GM23338 (cell line): Measurements from ENCODE around the gene CIDEA.

ENCODE experiments used
- CREB1 ChIP-seq: fragments of 250-450 bp; sonication (Bioruptor Pico); IDR thresholded peaks from 2 replicates; pipeline ENCODE4 v1.5.0; 2020; ENCODE audit warnings: low read depth, mild to moderate bottlenecking, moderate library complexity
- CTCF ChIP-seq, 2 experiments: fragments of 200-600 bp in 1 of 2; sonication (generic) in 1 of 2; conservative IDR thresholded peaks; 2 replicates each; pipeline versions ENCODE4 v1.5.1 to v1.6.1; 2016 to 2017; ENCODE audit warnings: antibody characterized with exemption in 2 of 2, low read depth in 2 of 2, mild to moderate bottlenecking in 2 of 2, moderate library complexity in 1 of 2
- ETS1 ChIP-seq: IDR thresholded peaks from 2 replicates; pipeline ENCODE4 v1.6.1; 2016; ENCODE audit warnings: antibody characterized with exemption
- EZH2 ChIP-seq: fragments of 200-600 bp; sonication (generic); IDR thresholded peaks from one replicate; pipeline ENCODE4 v1.8.0; 2017; ENCODE audit warnings: antibody characterized with exemption, mild to moderate bottlenecking, low read depth; ENCODE audit not compliant: unreplicated experiment
- EZH2phosphoT487 ChIP-seq: fragments of 200-600 bp; sonication (generic); IDR thresholded peaks from one replicate; pipeline ENCODE4 v1.8.1; 2018; ENCODE audit warnings: antibody characterized with exemption; ENCODE audit not compliant: unreplicated experiment
- JUNB ChIP-seq: IDR thresholded peaks from one replicate; pipeline ENCODE4 v1.6.1; 2016; ENCODE audit warnings: antibody characterized with exemption; ENCODE audit not compliant: unreplicated experiment
- NANOG ChIP-seq: IDR thresholded peaks from 2 replicates; pipeline ENCODE4 v1.6.1; 2016; ENCODE audit warnings: antibody characterized with exemption, borderline replicate concordance
- POLR2AphosphoS5 ChIP-seq: IDR thresholded peaks from 2 replicates; pipeline ENCODE4 v1.6.1; 2016; ENCODE audit warnings: antibody characterized with exemption, low read depth
- ZNF114 ChIP-seq: fragments of 250-450 bp; sonication (Bioruptor Pico); IDR thresholded peaks from 2 replicates; pipeline ENCODE4 v1.5.0; 2020; ENCODE audit warnings: mild to moderate bottlenecking, moderate library complexity
- TF ChIP-seq, protein P1 (sequence below): IDR thresholded peaks from one replicate; pipeline ENCODE4 v1.6.1; 2018; ENCODE audit warnings: antibody characterized with exemption; ENCODE audit not compliant: unreplicated experiment

DNA sequence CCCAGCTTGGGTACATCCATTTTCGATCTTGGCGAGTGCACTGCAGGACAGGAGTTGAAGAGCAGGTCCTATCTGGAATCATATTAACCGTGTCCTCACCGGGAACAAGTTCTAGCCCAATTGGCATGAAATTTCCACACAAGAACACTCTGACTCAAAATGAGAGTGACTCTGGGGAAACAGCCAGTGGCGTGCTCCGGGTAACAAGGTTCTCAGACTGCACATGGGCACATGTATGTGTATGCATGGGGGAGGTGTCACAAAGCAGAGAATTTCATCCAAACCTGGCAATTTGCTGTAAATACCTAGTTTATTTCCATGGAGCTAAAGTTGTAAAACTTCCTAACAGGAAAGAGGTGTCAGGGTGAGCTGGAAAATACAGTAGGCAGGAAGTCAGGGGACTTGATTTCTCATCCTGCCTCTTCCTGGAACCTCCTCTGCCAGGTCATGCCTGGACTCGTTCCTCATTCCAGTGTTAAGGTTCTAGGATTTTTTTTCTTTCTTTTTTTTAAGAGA is 55.6 kb downstream of the CIDEA start:
- TF ChIP-seq CTCF (conservative IDR thresholded peaks at IDR 0.05; ENCODE audit: low read depth in 2 of 2) (no peak), EZH2 (no peak), NANOG (no peak), POLR2AphosphoS5 (no peak), CREB1 (CRISPR knock-in tag) (no peak), ETS1 (no peak), ZNF114 (CRISPR knock-in tag) (no peak), EZH2phosphoT487 (no peak), JUNB (no peak)
- TF ChIP-seq, protein P1, sequence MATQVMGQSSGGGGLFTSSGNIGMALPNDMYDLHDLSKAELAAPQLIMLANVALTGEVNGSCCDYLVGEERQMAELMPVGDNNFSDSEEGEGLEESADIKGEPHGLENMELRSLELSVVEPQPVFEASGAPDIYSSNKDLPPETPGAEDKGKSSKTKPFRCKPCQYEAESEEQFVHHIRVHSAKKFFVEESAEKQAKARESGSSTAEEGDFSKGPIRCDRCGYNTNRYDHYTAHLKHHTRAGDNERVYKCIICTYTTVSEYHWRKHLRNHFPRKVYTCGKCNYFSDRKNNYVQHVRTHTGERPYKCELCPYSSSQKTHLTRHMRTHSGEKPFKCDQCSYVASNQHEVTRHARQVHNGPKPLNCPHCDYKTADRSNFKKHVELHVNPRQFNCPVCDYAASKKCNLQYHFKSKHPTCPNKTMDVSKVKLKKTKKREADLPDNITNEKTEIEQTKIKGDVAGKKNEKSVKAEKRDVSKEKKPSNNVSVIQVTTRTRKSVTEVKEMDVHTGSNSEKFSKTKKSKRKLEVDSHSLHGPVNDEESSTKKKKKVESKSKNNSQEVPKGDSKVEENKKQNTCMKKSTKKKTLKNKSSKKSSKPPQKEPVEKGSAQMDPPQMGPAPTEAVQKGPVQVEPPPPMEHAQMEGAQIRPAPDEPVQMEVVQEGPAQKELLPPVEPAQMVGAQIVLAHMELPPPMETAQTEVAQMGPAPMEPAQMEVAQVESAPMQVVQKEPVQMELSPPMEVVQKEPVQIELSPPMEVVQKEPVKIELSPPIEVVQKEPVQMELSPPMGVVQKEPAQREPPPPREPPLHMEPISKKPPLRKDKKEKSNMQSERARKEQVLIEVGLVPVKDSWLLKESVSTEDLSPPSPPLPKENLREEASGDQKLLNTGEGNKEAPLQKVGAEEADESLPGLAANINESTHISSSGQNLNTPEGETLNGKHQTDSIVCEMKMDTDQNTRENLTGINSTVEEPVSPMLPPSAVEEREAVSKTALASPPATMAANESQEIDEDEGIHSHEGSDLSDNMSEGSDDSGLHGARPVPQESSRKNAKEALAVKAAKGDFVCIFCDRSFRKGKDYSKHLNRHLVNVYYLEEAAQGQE = no peak
